ENCODE results near the gene VRK1.

DNA sequence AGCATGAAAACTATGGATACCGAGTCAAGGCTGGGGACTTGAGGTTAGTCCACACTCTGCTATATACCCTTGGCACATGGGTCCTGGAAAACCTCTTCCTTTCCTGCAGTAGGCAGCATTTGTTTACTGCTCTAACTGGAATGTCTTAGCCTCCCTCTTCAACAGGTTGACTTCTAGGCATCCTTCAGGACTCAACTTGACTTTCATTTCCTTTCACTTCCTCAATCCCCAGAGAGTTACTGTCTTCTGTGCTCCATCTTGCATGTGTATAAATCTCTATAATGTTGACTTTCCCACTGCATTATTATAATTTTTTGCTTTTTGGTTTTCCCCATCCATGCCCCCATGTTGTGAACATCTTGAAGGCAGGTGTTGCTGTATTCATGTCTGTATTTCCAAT lies 107.9 kb downstream of the VRK1 start:
- TF ChIP-seq POLR2AphosphoS5 (IDR thresholded peaks at IDR 0.05) (no peak), CTCF (IDR thresholded peaks at IDR 0.05) (no peak), POLR2A (IDR thresholded peaks at IDR 0.05) (no peak)

Measured in transverse colon (tissue), 4 donors.